Smooth muscle cell (in vitro differentiated cells): ENCODE results near the gene PNPLA6. TPM values are rescaled to one million over a fixed set of nuclear protein-coding genes. Genes with fewer than 3 reads are reported as not detected.

Experiments used
- DNase-seq: peaks from one replicate; lab custom pipeline; 2025; ENCODE audit not compliant: unreplicated experiment; lab: John Stamatoyannopoulos, UW
- H2AFZ ChIP-seq: fragments of 200-600 bp; sonication (generic); 2 replicates; pipeline ENCODE4 v1.6.0; 2016; ENCODE audit warnings: antibody characterized with exemption, low read depth, mild to moderate bottlenecking
- H3F3A ChIP-seq: fragments of 200-600 bp; sonication (generic); 2 replicates; pipeline ENCODE4 v1.6.0; 2017; ENCODE audit warnings: antibody characterized with exemption, low read depth
- H3K27ac ChIP-seq: fragments of 200-600 bp; sonication (generic); 2 replicates; pipeline ENCODE4 v1.5.1; 2016; ENCODE audit warnings: low read depth, mild to moderate bottlenecking
- H3K27me3 ChIP-seq: fragments of 200-600 bp; sonication (generic); 2 replicates; pipeline ENCODE4 v1.6.1; 2016; ENCODE audit warnings: low read depth, mild to moderate bottlenecking
- H3K36me3 ChIP-seq: fragments of 200-600 bp; sonication (generic); 2 replicates; pipeline ENCODE4 v1.5.1; 2016; ENCODE audit warnings: low read depth
- H3K4me1 ChIP-seq: fragments of 200-600 bp; sonication (generic); 2 replicates; pipeline ENCODE4 v1.5.1; 2016; ENCODE audit warnings: low read depth
- H3K4me2 ChIP-seq: fragments of 200-600 bp; sonication (generic); 2 replicates; pipeline ENCODE4 v1.6.0; 2016; ENCODE audit warnings: mild to moderate bottlenecking
- H3K4me3 ChIP-seq: fragments of 200-600 bp; sonication (generic); 2 replicates; pipeline ENCODE4 v1.5.1; 2016; ENCODE audit warnings: mild to moderate bottlenecking
- H3K79me2 ChIP-seq: fragments of 200-600 bp; sonication (generic); 2 replicates; pipeline ENCODE4 v1.6.0; 2016; ENCODE audit warnings: low read depth, mild to moderate bottlenecking
- H3K9ac ChIP-seq: fragments of 200-600 bp; sonication (generic); 2 replicates; pipeline ENCODE4 v1.6.0; 2016; ENCODE audit warnings: low read depth
- H3K9me3 ChIP-seq: fragments of 200-600 bp; sonication (generic); replicated peaks from 2 replicates; pipeline ENCODE4 v1.5.1; 2016; ENCODE audit warnings: low read depth
- H4K20me1 ChIP-seq: fragments of 200-600 bp; sonication (generic); 2 replicates; pipeline ENCODE4 v1.6.0; 2016; ENCODE audit warnings: low read depth
- CTCF ChIP-seq: fragments of 200-600 bp; sonication (generic); IDR thresholded peaks from 2 replicates; pipeline ENCODE4 v1.5.1; 2017; ENCODE audit warnings: borderline replicate concordance, mild to moderate bottlenecking, antibody characterized with exemption; ENCODE audit not compliant: insufficient read depth, poor library complexity, severe bottlenecking
- whole genome bisulfite sequencing: methylation state at CpG from one replicate; pipeline ENCODE4 v1.1.7; 2016; ENCODE audit warnings: low lambda C conversion rate; 5-methylcytosine and 5-hydroxymethylcytosine counted together
- polyA plus RNA-seq: library from polyadenylated mRNA; unstranded; fragments of >200 nt; fragmentation: Nextera tagmentation; extraction: Ambion mirVana; gene quantifications from 2 replicates; pipeline ENCODE4 v1.2.1, GENCODE V29; 2016
- total RNA-seq: library from RNA; depleted of rRNA; stranded (reverse); fragments of >200 nt; gene quantifications from 2 replicates; pipeline ENCODE4 v1.2.3, GENCODE V29; 2014

PNPLA6 gene
- total RNA-seq (40.7 and 55.6 TPM in 2 replicates), polyA plus RNA-seq (22.3 and 40.0 TPM in 2 replicates)

GRCh38 chr19:7535047-7535997 lies at the start of gene PNPLA6:
PNPLA6 (plus strand) TSS chr19:7535717; CDS start chr19:7535789, 72 bp downstream.
- no peak for TF ChIP-seq CTCF
- WGBS, result 1% methylated on average over 53 of the region's 76 CpGs
- H3K4me1 ChIP-seq, result no peaks in the 10 kb centered on the region
- no peaks in the 10 kb centered on the region for H3F3A ChIP-seq
- no peaks in the 10 kb centered on the region for H3K36me3 ChIP-seq
- no peaks in the 10 kb centered on the region for H3K9me3 ChIP-seq
- H3K27me3 ChIP-seq, result no peaks in the 10 kb centered on the region
- H3K27ac ChIP-seq, result peak within 1 kb of the TSS; percentile 72
- peak within 1 kb of the TSS; percentile 64 for H3K4me3 ChIP-seq
- H4K20me1 ChIP-seq, result no peaks in the 10 kb centered on the region
- no peaks in the 10 kb centered on the region for H3K79me2 ChIP-seq
- DNase-seq, result peak; percentile 78
- peak within 1 kb of the TSS; percentile 72 for H2AFZ ChIP-seq
- H3K9ac ChIP-seq, result peak within 1 kb of the TSS; percentile 41
- peak within 1 kb of the TSS; percentile 86 for H3K4me2 ChIP-seq

- Histone ChIP-seq H3K36me3 (no peaks in the 10 kb centered on the region), H3K9ac (no peak overlapping the region), H2AFZ (no peak overlapping the region), H3K27ac (no peak overlapping the region), H3K27me3 (no peaks in the 10 kb centered on the region), H3K4me2 (no peak overlapping the region), H4K20me1 (no peaks in the 10 kb centered on the region), H3K79me2 (no peaks in the 10 kb centered on the region), H3F3A (peaks cover 4% of the 10 kb centered on the region), H3K4me3 (no peak overlapping the region), H3K9me3 (no peaks in the 10 kb centered on the region), H3K4me1 (peaks cover 12% of the 10 kb centered on the region)
- no peak for TF ChIP-seq CTCF
- DNase-seq, result no peak
- 100% methylated on average over 2 of the region's 2 CpGs for WGBS
These were observed 48.6 kb upstream of the PNPLA6 start for GRCh38 chr19:7486923-7487322.

- H3K4me3 ChIP-seq, result peak within 1 kb of the TSS; percentile 68
- H3K36me3 ChIP-seq, result no peaks in the 10 kb centered on the region
- peak within 1 kb of the TSS; percentile 88 for H3K27ac ChIP-seq
- peaks cover 17% of the 10 kb centered on the region for H3F3A ChIP-seq
- peak within 1 kb of the TSS; percentile 51 for H2AFZ ChIP-seq
- TF ChIP-seq CTCF, result no peak
- H4K20me1 ChIP-seq, result no peaks in the 10 kb centered on the region
- no peaks in the 10 kb centered on the region for H3K27me3 ChIP-seq
- no peaks in the 10 kb centered on the region for H3K79me2 ChIP-seq
- WGBS, result 4% methylated on average over 49 of the region's 49 CpGs
- peaks cover 12% of the 10 kb centered on the region for H3K4me1 ChIP-seq
- H3K4me2 ChIP-seq, result peak within 1 kb of the TSS; percentile 91
- no peaks in the 10 kb centered on the region for H3K9me3 ChIP-seq
- peak within 1 kb of the TSS; percentile 90 for H3K9ac ChIP-seq
- peak; percentile 66 for DNase-seq
These were observed 46.7 kb upstream of the PNPLA6 start, which contains the start of gene PEX11G for GRCh38 chr19:7488736-7489353. PEX11G (minus strand) TSS chr19:7489035; CDS start chr19:7489010, 25 bp downstream.
